Mammary epithelial cell (primary cell): ENCODE results near the gene RTL10.

ENCODE experiments used
- CTCF ChIP-seq, 2 donors: IDR thresholded peaks in 1 of 2; conservative IDR thresholded peaks in 1 of 2; 2 replicates each; pipeline ENCODE4 v1.5.1; 2011 to 2012; ENCODE audit warnings: inconsistent platforms in 2 of 2, low read length in 2 of 2, mild to moderate bottlenecking in 2 of 2, control low read depth in 1 of 2, low read depth in 1 of 2; ENCODE audit not compliant: insufficient read depth in 1 of 2; ENCODE audit errors: extremely low read depth in 1 of 2
- EZH2 ChIP-seq: IDR thresholded peaks from 2 replicates; pipeline ENCODE4 v1.6.1; 2012; ENCODE audit warnings: low read length, inconsistent platforms, borderline replicate concordance

GRCh38 chr22:19871023-19871844 is 16.6 kb upstream of the RTL10 start:
- TF ChIP-seq CTCF (conservative IDR thresholded peaks at IDR 0.05 in 1 of 2, IDR thresholded peaks at IDR 0.05 in 1 of 2; ENCODE audit: extremely low read depth in 1 of 2, insufficient read depth in 1 of 2, low read depth in 1 of 2, low read length in 2 of 2) (no peak), EZH2 (no peak)
